PFSK-1 (cell line): ENCODE results near the gene PALMD.

ENCODE experiments used
- FOXP2 ChIP-seq: optimal IDR thresholded peaks from 2 replicates; pipeline ENCODE3; 2011; ENCODE audit warnings: borderline replicate concordance, control low read depth, inconsistent platforms; ENCODE audit not compliant: insufficient read depth; ENCODE audit errors: extremely low read length, extremely low read depth
- POLR2AphosphoS5 ChIP-seq: IDR thresholded peaks from 2 replicates; pipeline ENCODE4 v1.6.1; 2012; ENCODE audit warnings: low read depth, mild to moderate bottlenecking, control low read depth, low read length, moderate library complexity
- TAF1 ChIP-seq: IDR thresholded peaks from 2 replicates; pipeline ENCODE4 v1.6.1; 2012; ENCODE audit warnings: low read length, control low read depth, borderline replicate concordance; ENCODE audit not compliant: insufficient read depth
- TF ChIP-seq, protein P1 (sequence below), 2 experiments: IDR thresholded peaks; 2 replicates each; pipeline versions ENCODE4 v1.6.1 to v1.8.0; 2011 to 2012; ENCODE audit warnings: low read depth in 2 of 2, low read length in 2 of 2, control low read depth in 1 of 2, inconsistent platforms in 1 of 2, mild to moderate bottlenecking in 1 of 2, moderate library complexity in 1 of 2; ENCODE audit not compliant: insufficient read depth in 1 of 2

DNA sequence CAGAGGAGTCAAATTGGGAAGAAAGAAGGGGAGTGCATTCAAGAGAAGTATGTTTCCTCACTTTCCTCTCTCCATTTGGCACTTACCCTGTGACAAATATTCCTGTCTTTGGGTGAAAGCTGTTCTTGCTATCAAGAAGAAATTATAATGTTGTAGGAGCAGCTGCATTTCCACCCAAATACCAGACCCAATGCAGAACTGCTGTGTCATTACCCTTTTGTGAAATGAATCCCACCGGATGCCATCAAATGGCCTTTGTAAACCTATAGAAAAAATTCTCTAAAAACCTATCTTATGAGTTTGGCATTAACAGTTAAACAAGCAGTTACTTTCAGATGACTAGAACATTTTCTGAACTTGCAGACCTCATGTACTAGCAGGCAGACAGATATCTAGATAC, 16.7 kb upstream of the PALMD start:
- no peak for TF ChIP-seq FOXP2
- TF ChIP-seq POLR2AphosphoS5 = no peak
- no peak for TF ChIP-seq TAF1
- TF ChIP-seq, protein P1, sequence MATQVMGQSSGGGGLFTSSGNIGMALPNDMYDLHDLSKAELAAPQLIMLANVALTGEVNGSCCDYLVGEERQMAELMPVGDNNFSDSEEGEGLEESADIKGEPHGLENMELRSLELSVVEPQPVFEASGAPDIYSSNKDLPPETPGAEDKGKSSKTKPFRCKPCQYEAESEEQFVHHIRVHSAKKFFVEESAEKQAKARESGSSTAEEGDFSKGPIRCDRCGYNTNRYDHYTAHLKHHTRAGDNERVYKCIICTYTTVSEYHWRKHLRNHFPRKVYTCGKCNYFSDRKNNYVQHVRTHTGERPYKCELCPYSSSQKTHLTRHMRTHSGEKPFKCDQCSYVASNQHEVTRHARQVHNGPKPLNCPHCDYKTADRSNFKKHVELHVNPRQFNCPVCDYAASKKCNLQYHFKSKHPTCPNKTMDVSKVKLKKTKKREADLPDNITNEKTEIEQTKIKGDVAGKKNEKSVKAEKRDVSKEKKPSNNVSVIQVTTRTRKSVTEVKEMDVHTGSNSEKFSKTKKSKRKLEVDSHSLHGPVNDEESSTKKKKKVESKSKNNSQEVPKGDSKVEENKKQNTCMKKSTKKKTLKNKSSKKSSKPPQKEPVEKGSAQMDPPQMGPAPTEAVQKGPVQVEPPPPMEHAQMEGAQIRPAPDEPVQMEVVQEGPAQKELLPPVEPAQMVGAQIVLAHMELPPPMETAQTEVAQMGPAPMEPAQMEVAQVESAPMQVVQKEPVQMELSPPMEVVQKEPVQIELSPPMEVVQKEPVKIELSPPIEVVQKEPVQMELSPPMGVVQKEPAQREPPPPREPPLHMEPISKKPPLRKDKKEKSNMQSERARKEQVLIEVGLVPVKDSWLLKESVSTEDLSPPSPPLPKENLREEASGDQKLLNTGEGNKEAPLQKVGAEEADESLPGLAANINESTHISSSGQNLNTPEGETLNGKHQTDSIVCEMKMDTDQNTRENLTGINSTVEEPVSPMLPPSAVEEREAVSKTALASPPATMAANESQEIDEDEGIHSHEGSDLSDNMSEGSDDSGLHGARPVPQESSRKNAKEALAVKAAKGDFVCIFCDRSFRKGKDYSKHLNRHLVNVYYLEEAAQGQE (IDR thresholded peaks at IDR 0.05; ENCODE audit: insufficient read depth in 1 of 2, low read depth in 2 of 2, low read length in 2 of 2) = no peak
